Loucy (cell line): Measurements from ENCODE around the gene SYT7.

Experiments used
- EZH2phosphoT487 ChIP-seq: fragments of 200-600 bp; IDR thresholded peaks from 2 replicates; pipeline ENCODE4 v1.6.1; 2018; ENCODE audit warnings: antibody characterized with exemption, mild to moderate bottlenecking, moderate library complexity, borderline replicate concordance
- TF ChIP-seq, protein P1 (sequence below): fragments of 200-600 bp; sonication (generic); conservative IDR thresholded peaks from 2 replicates; pipeline ENCODE4 v1.5.1; 2014; ENCODE audit warnings: mild to moderate bottlenecking, antibody characterized with exemption, low read length

DNA sequence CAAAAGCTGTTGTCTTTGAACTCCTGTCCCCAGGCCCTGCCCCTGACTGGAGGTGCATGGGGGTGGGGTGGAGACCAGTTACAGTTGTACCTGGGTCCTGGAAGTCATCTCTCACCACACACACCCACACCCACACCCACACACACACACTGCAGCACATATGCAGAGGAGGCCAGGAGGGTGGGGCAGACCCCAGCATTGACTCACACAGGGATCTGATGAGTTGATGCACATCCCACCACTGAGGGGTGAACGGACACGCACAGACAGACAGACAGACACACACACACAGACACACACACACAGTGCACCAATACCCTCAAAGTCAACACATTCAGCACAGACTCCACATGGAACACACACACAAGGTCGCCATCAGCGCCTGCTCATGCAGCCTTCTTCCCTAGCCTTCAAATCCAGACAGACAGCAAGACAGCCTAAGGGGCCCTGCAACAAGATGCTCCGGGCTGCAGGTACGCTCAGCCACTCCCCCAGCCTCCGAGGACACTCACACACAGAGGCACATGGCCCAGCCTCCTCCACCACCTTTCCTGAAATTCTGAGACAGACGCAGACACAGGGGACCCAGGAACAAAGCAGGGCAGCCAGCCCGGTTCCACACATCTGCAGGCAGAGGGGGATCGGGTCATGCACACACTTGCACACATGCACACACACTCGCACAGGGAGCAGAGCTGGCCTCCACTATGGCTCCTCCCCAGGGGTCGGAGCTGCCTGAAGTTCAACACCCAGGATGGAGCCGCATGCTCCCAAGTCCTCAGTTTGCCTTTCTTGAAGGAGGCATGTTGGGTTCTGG, 26.5 kb downstream of the SYT7 start:
- TF ChIP-seq, protein P1, sequence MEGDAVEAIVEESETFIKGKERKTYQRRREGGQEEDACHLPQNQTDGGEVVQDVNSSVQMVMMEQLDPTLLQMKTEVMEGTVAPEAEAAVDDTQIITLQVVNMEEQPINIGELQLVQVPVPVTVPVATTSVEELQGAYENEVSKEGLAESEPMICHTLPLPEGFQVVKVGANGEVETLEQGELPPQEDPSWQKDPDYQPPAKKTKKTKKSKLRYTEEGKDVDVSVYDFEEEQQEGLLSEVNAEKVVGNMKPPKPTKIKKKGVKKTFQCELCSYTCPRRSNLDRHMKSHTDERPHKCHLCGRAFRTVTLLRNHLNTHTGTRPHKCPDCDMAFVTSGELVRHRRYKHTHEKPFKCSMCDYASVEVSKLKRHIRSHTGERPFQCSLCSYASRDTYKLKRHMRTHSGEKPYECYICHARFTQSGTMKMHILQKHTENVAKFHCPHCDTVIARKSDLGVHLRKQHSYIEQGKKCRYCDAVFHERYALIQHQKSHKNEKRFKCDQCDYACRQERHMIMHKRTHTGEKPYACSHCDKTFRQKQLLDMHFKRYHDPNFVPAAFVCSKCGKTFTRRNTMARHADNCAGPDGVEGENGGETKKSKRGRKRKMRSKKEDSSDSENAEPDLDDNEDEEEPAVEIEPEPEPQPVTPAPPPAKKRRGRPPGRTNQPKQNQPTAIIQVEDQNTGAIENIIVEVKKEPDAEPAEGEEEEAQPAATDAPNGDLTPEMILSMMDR, result no peak
- TF ChIP-seq EZH2phosphoT487, result no peak
